Left ventricle myocardium inferior (tissue), 1 donor: ENCODE data around the gene PPP2R5E. TPM values are rescaled to one million over a fixed set of nuclear protein-coding genes. Genes with fewer than 3 reads are reported as not detected.

ENCODE experiments used
- DNase-seq: peaks from one replicate; pipeline ENCODE4 v3.0.0-alpha.2; 2020
- H3K27ac ChIP-seq: fragments of 200-600 bp; replicated peaks from 2 replicates; pipeline ENCODE4 v1.8.0; 2021
- H3K27me3 ChIP-seq: fragments of 200-600 bp; 2 replicates; pipeline ENCODE4 v1.8.0; 2021; ENCODE audit warnings: low read depth
- H3K36me3 ChIP-seq: fragments of 200-600 bp; 2 replicates; pipeline ENCODE4 v1.8.0; 2021
- H3K4me1 ChIP-seq: fragments of 200-600 bp; 2 replicates; pipeline ENCODE4 v1.8.0; 2021
- H3K4me3 ChIP-seq: fragments of 200-600 bp; 2 replicates; pipeline ENCODE4 v1.8.0; 2021; ENCODE audit warnings: mild to moderate bottlenecking, moderate library complexity
- H3K9me3 ChIP-seq: fragments of 200-600 bp; replicated peaks from 2 replicates; pipeline ENCODE4 v1.8.0; 2021
- CTCF ChIP-seq: fragments of 200-600 bp; IDR thresholded peaks from 2 replicates; pipeline ENCODE4 v1.8.0; 2021; ENCODE audit warnings: antibody characterized with exemption, mild to moderate bottlenecking, borderline replicate concordance
- intact Hi-C: fragments of 100-400 bp; cut with micrococcal nuclease; formaldehyde crosslinking; loops from one replicate; pipeline ENCODE4 v1.11.0; 2022
- total RNA-seq: library from RNA; stranded (reverse); fragmentation: NEBNext Ultra II Directional; extraction: Animal tissue kit (Norgen Biotek cat#: 25700); gene quantifications from one replicate; pipeline ENCODE4 v1.2.1, GENCODE V29; 2021
- donor health status: DM: no; HTN: yes; CAD: no; lungs with severe emphysema.

Gene PPP2R5E
- total RNA-seq, 1 donor from 2014 or later = 34.5 TPM

- H3K27me3 ChIP-seq = no peaks in the 10 kb centered on the region
- H3K4me1 ChIP-seq = peaks cover 65% of the 10 kb centered on the region
- no peaks in the 10 kb centered on the region for H3K9me3 ChIP-seq
- no peak overlapping the region for H3K27ac ChIP-seq
- H3K36me3 ChIP-seq = no peaks in the 10 kb centered on the region
- no peak for DNase-seq
- intact Hi-C loops = no loop called here
- TF ChIP-seq CTCF = no peak
- H3K4me3 ChIP-seq = no peak overlapping the region
These were observed 65.6 kb downstream of the PPP2R5E start for GRCh38 chr14:63477556-63477955.

GRCh38 chr14:63475761-63476160, 67.4 kb downstream of the PPP2R5E start:
- no peaks in the 10 kb centered on the region for H3K36me3 ChIP-seq
- H3K27me3 ChIP-seq = no peaks in the 10 kb centered on the region
- H3K4me1 ChIP-seq = peaks cover 83% of the 10 kb centered on the region
- H3K4me3 ChIP-seq = no peak overlapping the region
- intact Hi-C loops = no loop called here
- TF ChIP-seq CTCF = no peak
- DNase-seq = no peak
- no peak overlapping the region for H3K27ac ChIP-seq
- H3K9me3 ChIP-seq = no peaks in the 10 kb centered on the region

GRCh38 chr14:63474844-63475243, 68.3 kb downstream of the PPP2R5E start:
- Histone ChIP-seq H3K36me3 (no peaks in the 10 kb centered on the region), H3K4me1 (peaks cover 86% of the 10 kb centered on the region), H3K9me3 (no peaks in the 10 kb centered on the region), H3K27me3 (no peaks in the 10 kb centered on the region), H3K27ac (no peak overlapping the region), H3K4me3 (no peak overlapping the region)
- TF ChIP-seq CTCF = no peak
- DNase-seq = no peak
- intact Hi-C loops = no loop called here

- intact Hi-C loops = no loop called here
- peaks cover 82% of the 10 kb centered on the region for H3K4me1 ChIP-seq
These were observed 69.1 kb downstream of the PPP2R5E start for GRCh38 chr14:63474111-63474510.

GRCh38 chr14:63472986-63473788, 70.0 kb downstream of the PPP2R5E start:
- intact Hi-C loops = no loop called here
- Histone ChIP-seq H3K4me3 (no peak overlapping the region), H3K27me3 (no peaks in the 10 kb centered on the region), H3K4me1 (peaks cover 81% of the 10 kb centered on the region), H3K27ac (no peak overlapping the region), H3K9me3 (no peaks in the 10 kb centered on the region), H3K36me3 (no peaks in the 10 kb centered on the region)
- DNase-seq = no peak
- TF ChIP-seq CTCF = no peak

More at GRCh38 chr14:63474111-63474510, 69.1 kb downstream of the PPP2R5E start:
- no peaks in the 10 kb centered on the region for H3K27me3 ChIP-seq
- H3K36me3 ChIP-seq = no peaks in the 10 kb centered on the region
- TF ChIP-seq CTCF = no peak
- H3K27ac ChIP-seq = no peak overlapping the region
- H3K4me3 ChIP-seq = no peak overlapping the region
- H3K9me3 ChIP-seq = no peaks in the 10 kb centered on the region
- no peak for DNase-seq
